Neural cell (in vitro differentiated cells): Measurements from ENCODE around the gene DHRS1. TPM values are rescaled to one million over a fixed set of nuclear protein-coding genes. Genes with fewer than 3 reads are reported as not detected.

Experiments
- H2AFZ ChIP-seq: fragments of 200-600, 300-800 bp; sonication (generic), shearing (Covaris generic); 2 replicates; pipeline ENCODE4 v1.6.0; 2014; ENCODE audit warnings: low read depth, mild to moderate bottlenecking, antibody characterized with exemption, low read length, moderate library complexity
- H3F3A ChIP-seq: fragments of 200-600 bp; shearing (Covaris generic); 2 replicates; pipeline ENCODE4 v1.6.1; 2016; ENCODE audit warnings: mild to moderate bottlenecking, moderate library complexity, mixed read lengths, antibody characterized with exemption, low read length; ENCODE audit not compliant: insufficient read depth, poor library complexity, severe bottlenecking
- H3K27ac ChIP-seq: fragments of 200-600, 300-800 bp; sonication (generic), shearing (Covaris generic); 2 replicates; pipeline ENCODE4 v1.5.1; 2014; ENCODE audit warnings: mild to moderate bottlenecking, low read length, moderate library complexity
- H3K27me3 ChIP-seq: fragments of 300-800, 200-600 bp; sonication (generic), shearing (Covaris generic); 2 replicates; pipeline ENCODE4 v1.6.0; 2014; ENCODE audit warnings: mild to moderate bottlenecking, low read depth, low read length, moderate library complexity; ENCODE audit not compliant: insufficient read depth
- H3K36me3 ChIP-seq: fragments of 300-800, 200-600 bp; sonication (generic), shearing (Covaris generic); 2 replicates; pipeline ENCODE4 v1.5.1; 2014; ENCODE audit warnings: mild to moderate bottlenecking, antibody characterized with exemption, low read length, moderate library complexity; ENCODE audit not compliant: insufficient read depth
- H3K4me2 ChIP-seq: fragments of 300-800, 200-600 bp; sonication (generic), shearing (Covaris generic); 2 replicates; pipeline ENCODE4 v1.6.0; 2014; ENCODE audit warnings: mild to moderate bottlenecking, low read length
- H3K4me3 ChIP-seq: fragments of 300-800, 200-600 bp; sonication (generic), shearing (Covaris generic); 2 replicates; pipeline ENCODE4 v1.5.1; 2014; ENCODE audit warnings: mild to moderate bottlenecking, low read length, moderate library complexity
- H3K79me2 ChIP-seq: fragments of 200-600 bp; shearing (Covaris generic); replicated peaks from 2 replicates; pipeline ENCODE4 v1.6.0; 2014; ENCODE audit warnings: mild to moderate bottlenecking, low read length, moderate library complexity; ENCODE audit not compliant: insufficient read depth
- H3K9ac ChIP-seq: fragments of 300-800, 200-600 bp; sonication (generic), shearing (Covaris generic); 2 replicates; pipeline ENCODE4 v1.6.1; 2016; ENCODE audit warnings: mild to moderate bottlenecking, low read length, mixed read lengths
- H3K9me2 ChIP-seq: fragments of 200-600 bp; shearing (Covaris generic); 2 replicates; pipeline ENCODE4 v1.6.1; 2016; ENCODE audit warnings: mild to moderate bottlenecking, low read length, mixed read lengths; ENCODE audit not compliant: insufficient read depth
- H3K9me3 ChIP-seq: fragments of 200-600, 300-800 bp; sonication (generic), shearing (Covaris generic); 2 replicates; pipeline ENCODE4 v1.6.1; 2016; ENCODE audit warnings: mild to moderate bottlenecking, mixed run types, low read length, moderate library complexity, mixed read lengths
- H4K20me1 ChIP-seq: fragments of 200-600 bp; shearing (Covaris generic); 2 replicates; pipeline ENCODE4 v1.6.1; 2016; ENCODE audit warnings: mild to moderate bottlenecking, mixed run types; ENCODE audit not compliant: insufficient read depth
- EP300 ChIP-seq: fragments of 450-650 bp; conservative IDR thresholded peaks from 2 replicates; pipeline ENCODE4 v1.6.1; 2014; ENCODE audit warnings: antibody characterized with exemption, mild to moderate bottlenecking, moderate library complexity; ENCODE audit not compliant: poor library complexity, severe bottlenecking
- EZH2 ChIP-seq: fragments of 200-600, 300-800 bp; shearing (Covaris generic), sonication (generic); IDR thresholded peaks from 2 replicates; pipeline ENCODE4 v1.6.1; 2014; ENCODE audit warnings: antibody characterized with exemption, low read length, borderline replicate concordance, mild to moderate bottlenecking; ENCODE audit not compliant: insufficient read depth, poor library complexity, severe bottlenecking
- MXI1 ChIP-seq: fragments of 450-650 bp; conservative IDR thresholded peaks from 2 replicates; pipeline ENCODE4 v1.6.1; 2014; ENCODE audit warnings: antibody characterized with exemption, mild to moderate bottlenecking; ENCODE audit not compliant: poor library complexity, severe bottlenecking
- POLR2AphosphoS5 ChIP-seq: IDR thresholded peaks from 2 replicates; pipeline ENCODE4 v1.6.1; 2012
- RAD21 ChIP-seq: fragments of 450-650 bp; conservative IDR thresholded peaks from 2 replicates; pipeline ENCODE4 v1.6.1; 2014; ENCODE audit warnings: antibody characterized with exemption, mild to moderate bottlenecking, moderate library complexity
- SMC3 ChIP-seq: fragments of 450-650 bp; conservative IDR thresholded peaks from 2 replicates; pipeline ENCODE4 v1.6.1; 2014; ENCODE audit warnings: antibody characterized with exemption, mild to moderate bottlenecking, moderate library complexity; ENCODE audit not compliant: poor library complexity
- TAF1 ChIP-seq: IDR thresholded peaks from 2 replicates; pipeline ENCODE4 v1.6.1; 2012; ENCODE audit warnings: low read depth
- polyA plus RNA-seq: library from polyadenylated mRNA; depleted of rRNA; stranded (reverse); fragments of >200 nt; gene quantifications from 2 replicates; pipeline ENCODE4 v1.2.3, GENCODE V29; 2014
- TF ChIP-seq, protein P1 (sequence below): IDR thresholded peaks from 2 replicates; pipeline ENCODE4 v1.6.1; 2012; ENCODE audit warnings: borderline replicate concordance
- TF ChIP-seq, protein P2 (sequence below): fragments of 450-650 bp; IDR thresholded peaks from 2 replicates; pipeline ENCODE4 v1.5.1; 2014; ENCODE audit warnings: antibody characterized with exemption, mild to moderate bottlenecking, moderate library complexity; ENCODE audit not compliant: poor library complexity, severe bottlenecking

The DHRS1 gene
- polyA plus RNA-seq, 1 donor from 2014 or later = 6.9 TPM

DNA sequence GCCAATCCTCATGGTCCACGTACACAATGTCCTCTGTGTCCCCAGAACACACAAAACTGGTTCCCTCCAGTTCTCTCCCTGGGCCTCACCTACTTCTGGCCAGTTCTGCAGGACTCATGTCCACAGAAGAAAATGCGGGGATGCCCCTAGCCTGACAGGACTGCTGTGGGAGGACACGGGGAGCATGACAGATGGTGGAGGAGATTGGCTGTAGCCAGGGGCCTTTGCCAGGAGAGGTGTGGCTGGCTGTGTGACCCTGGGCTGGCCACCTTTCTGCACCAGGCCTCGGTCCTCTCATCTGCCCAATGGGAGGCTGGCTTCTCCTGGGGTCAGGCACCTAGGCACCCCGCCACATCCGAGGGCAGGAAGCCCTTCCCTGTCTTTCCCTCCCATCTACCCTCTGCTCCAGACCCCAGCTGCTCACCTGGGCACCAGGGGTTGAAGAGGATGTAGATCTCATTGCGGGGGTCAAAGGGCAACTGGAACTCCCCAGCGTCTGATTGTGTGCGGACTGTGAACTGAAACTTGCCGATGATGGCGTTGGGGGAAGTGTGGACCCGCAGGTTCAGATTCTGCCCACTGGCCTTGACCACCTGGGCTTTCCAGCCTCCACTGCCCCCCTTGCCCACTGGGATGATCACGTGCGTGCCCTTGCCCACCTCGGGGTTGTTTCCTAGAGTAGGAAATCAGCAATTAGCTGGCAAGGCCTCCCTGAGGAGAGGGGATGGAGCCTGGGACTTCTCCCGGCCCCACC lies 39.4 kb downstream of the DHRS1 start:
- Histone ChIP-seq H3K9me3 (no peaks in the 10 kb centered on the region), H3K4me2 (no peak overlapping the region), H2AFZ (no peak overlapping the region), H3K27ac (no peak overlapping the region), H4K20me1 (no peaks in the 10 kb centered on the region), H3K9me2 (no peaks in the 10 kb centered on the region), H3K9ac (no peak overlapping the region), H3K27me3 (no peaks in the 10 kb centered on the region), H3K4me3 (no peak overlapping the region), H3F3A (no peaks in the 10 kb centered on the region), H3K36me3 (no peaks in the 10 kb centered on the region), H3K79me2 (no peaks in the 10 kb centered on the region)
- TF ChIP-seq TAF1 (no peak), MXI1 (no peak), POLR2AphosphoS5 (no peak), RAD21 (no peak), EP300 (no peak), SMC3 (no peak), EZH2 (no peak)
- TF ChIP-seq, protein P1, sequence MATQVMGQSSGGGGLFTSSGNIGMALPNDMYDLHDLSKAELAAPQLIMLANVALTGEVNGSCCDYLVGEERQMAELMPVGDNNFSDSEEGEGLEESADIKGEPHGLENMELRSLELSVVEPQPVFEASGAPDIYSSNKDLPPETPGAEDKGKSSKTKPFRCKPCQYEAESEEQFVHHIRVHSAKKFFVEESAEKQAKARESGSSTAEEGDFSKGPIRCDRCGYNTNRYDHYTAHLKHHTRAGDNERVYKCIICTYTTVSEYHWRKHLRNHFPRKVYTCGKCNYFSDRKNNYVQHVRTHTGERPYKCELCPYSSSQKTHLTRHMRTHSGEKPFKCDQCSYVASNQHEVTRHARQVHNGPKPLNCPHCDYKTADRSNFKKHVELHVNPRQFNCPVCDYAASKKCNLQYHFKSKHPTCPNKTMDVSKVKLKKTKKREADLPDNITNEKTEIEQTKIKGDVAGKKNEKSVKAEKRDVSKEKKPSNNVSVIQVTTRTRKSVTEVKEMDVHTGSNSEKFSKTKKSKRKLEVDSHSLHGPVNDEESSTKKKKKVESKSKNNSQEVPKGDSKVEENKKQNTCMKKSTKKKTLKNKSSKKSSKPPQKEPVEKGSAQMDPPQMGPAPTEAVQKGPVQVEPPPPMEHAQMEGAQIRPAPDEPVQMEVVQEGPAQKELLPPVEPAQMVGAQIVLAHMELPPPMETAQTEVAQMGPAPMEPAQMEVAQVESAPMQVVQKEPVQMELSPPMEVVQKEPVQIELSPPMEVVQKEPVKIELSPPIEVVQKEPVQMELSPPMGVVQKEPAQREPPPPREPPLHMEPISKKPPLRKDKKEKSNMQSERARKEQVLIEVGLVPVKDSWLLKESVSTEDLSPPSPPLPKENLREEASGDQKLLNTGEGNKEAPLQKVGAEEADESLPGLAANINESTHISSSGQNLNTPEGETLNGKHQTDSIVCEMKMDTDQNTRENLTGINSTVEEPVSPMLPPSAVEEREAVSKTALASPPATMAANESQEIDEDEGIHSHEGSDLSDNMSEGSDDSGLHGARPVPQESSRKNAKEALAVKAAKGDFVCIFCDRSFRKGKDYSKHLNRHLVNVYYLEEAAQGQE = no peak
- TF ChIP-seq, protein P2, sequence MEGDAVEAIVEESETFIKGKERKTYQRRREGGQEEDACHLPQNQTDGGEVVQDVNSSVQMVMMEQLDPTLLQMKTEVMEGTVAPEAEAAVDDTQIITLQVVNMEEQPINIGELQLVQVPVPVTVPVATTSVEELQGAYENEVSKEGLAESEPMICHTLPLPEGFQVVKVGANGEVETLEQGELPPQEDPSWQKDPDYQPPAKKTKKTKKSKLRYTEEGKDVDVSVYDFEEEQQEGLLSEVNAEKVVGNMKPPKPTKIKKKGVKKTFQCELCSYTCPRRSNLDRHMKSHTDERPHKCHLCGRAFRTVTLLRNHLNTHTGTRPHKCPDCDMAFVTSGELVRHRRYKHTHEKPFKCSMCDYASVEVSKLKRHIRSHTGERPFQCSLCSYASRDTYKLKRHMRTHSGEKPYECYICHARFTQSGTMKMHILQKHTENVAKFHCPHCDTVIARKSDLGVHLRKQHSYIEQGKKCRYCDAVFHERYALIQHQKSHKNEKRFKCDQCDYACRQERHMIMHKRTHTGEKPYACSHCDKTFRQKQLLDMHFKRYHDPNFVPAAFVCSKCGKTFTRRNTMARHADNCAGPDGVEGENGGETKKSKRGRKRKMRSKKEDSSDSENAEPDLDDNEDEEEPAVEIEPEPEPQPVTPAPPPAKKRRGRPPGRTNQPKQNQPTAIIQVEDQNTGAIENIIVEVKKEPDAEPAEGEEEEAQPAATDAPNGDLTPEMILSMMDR = no peak

DNA sequence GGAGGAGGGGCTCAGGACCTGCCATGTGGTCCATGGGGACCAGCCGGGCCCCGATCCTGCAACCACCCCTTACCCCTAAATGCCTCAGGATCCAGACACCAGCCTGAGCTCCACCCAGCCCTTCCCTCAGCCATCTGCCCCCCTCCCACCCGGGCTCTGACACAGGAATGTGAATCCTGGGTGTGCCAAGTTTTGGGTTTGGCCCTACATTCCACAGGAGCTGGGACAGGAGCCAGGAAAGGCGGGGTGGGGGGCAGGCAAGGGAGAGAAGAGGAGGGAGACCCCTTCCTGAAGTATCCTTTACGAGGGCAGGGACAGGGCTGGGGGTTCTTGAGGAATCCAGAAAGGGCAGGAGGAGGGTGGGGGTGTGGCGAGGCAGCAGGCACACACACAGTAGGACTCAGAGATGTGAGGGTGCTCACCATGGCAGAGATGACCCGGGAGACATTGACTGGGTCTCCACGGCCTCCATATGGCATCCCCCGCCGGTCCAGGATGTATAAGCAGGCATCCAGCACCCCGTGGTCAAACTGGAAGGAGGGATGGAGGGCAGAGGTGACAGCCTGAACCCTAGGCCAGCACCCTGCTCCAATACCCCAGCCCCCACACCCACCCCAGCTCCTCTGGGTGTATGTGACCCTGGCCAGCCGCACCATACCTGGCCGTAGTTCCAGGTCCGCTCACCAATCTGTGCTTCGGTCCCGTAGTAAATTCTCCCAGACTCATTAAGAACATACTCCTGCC lies 40.1 kb downstream of the DHRS1 start:
- no peak overlapping the region for H2AFZ ChIP-seq
- no peak overlapping the region for H3K4me3 ChIP-seq
- TF ChIP-seq RAD21 (no peak), MXI1 (no peak), EP300 (no peak), SMC3 (no peak), EZH2 (no peak), TAF1 (no peak), POLR2AphosphoS5 (no peak)
- TF ChIP-seq, protein P2 = no peak
- TF ChIP-seq, protein P1 = no peak
- no peak overlapping the region for H3K9ac ChIP-seq
- H3K79me2 ChIP-seq = no peaks in the 10 kb centered on the region
- no peaks in the 10 kb centered on the region for H4K20me1 ChIP-seq
- H3K36me3 ChIP-seq = no peaks in the 10 kb centered on the region
- no peaks in the 10 kb centered on the region for H3K9me3 ChIP-seq
- H3F3A ChIP-seq = no peaks in the 10 kb centered on the region
- no peaks in the 10 kb centered on the region for H3K9me2 ChIP-seq
- H3K27ac ChIP-seq = no peak overlapping the region
- no peak overlapping the region for H3K4me2 ChIP-seq
- H3K27me3 ChIP-seq = no peaks in the 10 kb centered on the region
